ENCODE measurements around the gene MET. TPM values are rescaled to one million over a fixed set of nuclear protein-coding genes. Genes with fewer than 3 reads are reported as not detected.
A peak's percentile ranks its signal among the peaks of the same experiment; 100 is the strongest.

MET gene
- total and polyA plus RNA-seq, 2 of the 13 experiments (the other 11 are each of a cell fraction or from before 2014, with no cell fraction given) = 21.8 to 31.5 TPM

DNA sequence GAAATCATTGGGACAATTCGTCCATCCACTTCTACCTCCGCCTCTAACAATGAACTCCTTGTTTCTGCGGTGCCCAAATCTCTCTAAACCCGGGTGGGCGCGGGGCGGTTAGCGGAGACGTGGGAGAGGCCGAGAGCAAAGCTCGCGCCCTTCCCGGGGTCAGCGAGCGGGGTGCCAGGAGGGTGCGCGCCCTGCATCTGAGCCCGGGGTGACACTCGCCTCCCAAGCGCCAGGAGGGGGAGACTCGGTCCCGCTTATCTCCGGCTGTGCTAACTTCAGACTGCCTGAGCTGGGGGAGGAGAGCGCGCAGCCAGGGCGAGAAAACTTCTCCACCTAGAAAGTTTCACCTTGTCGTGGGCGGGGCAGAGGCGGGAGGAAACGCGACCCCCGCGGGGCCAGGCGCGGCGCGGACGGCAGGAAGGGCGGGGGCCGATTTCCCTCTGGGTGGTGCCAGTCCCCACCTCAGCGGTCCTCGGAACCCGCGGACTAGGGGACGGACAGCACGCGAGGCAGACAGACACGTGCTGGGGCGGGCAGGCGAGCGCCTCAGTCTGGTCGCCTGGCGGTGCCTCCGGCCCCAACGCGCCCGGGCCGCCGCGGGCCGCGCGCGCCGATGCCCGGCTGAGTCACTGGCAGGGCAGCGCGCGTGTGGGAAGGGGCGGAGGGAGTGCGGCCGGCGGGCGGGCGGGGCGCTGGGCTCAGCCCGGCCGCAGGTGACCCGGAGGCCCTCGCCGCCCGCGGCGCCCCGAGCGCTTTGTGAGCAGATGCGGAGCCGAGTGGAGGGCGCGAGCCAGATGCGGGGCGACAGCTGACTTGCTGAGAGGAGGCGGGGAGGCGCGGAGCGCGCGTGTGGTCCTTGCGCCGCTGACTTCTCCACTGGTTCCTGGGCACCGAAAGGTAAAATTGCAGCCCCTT is at the start of gene MET (continued):
- TF ChIP-seq, protein P1, sequence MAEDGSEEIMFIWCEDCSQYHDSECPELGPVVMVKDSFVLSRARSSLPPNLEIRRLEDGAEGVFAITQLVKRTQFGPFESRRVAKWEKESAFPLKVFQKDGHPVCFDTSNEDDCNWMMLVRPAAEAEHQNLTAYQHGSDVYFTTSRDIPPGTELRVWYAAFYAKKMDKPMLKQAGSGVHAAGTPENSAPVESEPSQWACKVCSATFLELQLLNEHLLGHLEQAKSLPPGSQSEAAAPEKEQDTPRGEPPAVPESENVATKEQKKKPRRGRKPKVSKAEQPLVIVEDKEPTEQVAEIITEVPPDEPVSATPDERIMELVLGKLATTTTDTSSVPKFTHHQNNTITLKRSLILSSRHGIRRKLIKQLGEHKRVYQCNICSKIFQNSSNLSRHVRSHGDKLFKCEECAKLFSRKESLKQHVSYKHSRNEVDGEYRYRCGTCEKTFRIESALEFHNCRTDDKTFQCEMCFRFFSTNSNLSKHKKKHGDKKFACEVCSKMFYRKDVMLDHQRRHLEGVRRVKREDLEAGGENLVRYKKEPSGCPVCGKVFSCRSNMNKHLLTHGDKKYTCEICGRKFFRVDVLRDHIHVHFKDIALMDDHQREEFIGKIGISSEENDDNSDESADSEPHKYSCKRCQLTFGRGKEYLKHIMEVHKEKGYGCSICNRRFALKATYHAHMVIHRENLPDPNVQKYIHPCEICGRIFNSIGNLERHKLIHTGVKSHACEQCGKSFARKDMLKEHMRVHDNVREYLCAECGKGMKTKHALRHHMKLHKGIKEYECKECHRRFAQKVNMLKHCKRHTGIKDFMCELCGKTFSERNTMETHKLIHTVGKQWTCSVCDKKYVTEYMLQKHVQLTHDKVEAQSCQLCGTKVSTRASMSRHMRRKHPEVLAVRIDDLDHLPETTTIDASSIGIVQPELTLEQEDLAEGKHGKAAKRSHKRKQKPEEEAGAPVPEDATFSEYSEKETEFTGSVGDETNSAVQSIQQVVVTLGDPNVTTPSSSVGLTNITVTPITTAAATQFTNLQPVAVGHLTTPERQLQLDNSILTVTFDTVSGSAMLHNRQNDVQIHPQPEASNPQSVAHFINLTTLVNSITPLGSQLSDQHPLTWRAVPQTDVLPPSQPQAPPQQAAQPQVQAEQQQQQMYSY (CRISPR knock-in tag; IDR thresholded peaks at IDR 0.05) = peak; percentile 22; the same call in 1 of the 2 replicates
- peak; percentile 67 for TF ChIP-seq ZFY (CRISPR knock-in tag; IDR thresholded peaks at IDR 0.05)
- TF ChIP-seq ZNF687 (CRISPR knock-in tag; IDR thresholded peaks at IDR 0.05) = peak; percentile 97
- peak; percentile 93 for TF ChIP-seq MYC (CRISPR knock-in tag; IDR thresholded peaks at IDR 0.05; ENCODE audit: borderline replicate concordance)
- TF ChIP-seq ZNF207 (IDR thresholded peaks at IDR 0.05; ENCODE audit: borderline replicate concordance) = no peak
- TF ChIP-seq ZFP36 (IDR thresholded peaks at IDR 0.05; ENCODE audit: borderline replicate concordance, low read depth, low read length, partially characterized antibody) = no peak
- peak; percentile 71; the same call in 1 of the 2 replicates for TF ChIP-seq ZNF589 (CRISPR knock-in tag; conservative IDR thresholded peaks at IDR 0.05)
- no peak; the same call in none of the 2 replicates for TF ChIP-seq ZBTB33 (CRISPR knock-in tag; IDR thresholded peaks at IDR 0.05)
- TF ChIP-seq, protein P2, sequence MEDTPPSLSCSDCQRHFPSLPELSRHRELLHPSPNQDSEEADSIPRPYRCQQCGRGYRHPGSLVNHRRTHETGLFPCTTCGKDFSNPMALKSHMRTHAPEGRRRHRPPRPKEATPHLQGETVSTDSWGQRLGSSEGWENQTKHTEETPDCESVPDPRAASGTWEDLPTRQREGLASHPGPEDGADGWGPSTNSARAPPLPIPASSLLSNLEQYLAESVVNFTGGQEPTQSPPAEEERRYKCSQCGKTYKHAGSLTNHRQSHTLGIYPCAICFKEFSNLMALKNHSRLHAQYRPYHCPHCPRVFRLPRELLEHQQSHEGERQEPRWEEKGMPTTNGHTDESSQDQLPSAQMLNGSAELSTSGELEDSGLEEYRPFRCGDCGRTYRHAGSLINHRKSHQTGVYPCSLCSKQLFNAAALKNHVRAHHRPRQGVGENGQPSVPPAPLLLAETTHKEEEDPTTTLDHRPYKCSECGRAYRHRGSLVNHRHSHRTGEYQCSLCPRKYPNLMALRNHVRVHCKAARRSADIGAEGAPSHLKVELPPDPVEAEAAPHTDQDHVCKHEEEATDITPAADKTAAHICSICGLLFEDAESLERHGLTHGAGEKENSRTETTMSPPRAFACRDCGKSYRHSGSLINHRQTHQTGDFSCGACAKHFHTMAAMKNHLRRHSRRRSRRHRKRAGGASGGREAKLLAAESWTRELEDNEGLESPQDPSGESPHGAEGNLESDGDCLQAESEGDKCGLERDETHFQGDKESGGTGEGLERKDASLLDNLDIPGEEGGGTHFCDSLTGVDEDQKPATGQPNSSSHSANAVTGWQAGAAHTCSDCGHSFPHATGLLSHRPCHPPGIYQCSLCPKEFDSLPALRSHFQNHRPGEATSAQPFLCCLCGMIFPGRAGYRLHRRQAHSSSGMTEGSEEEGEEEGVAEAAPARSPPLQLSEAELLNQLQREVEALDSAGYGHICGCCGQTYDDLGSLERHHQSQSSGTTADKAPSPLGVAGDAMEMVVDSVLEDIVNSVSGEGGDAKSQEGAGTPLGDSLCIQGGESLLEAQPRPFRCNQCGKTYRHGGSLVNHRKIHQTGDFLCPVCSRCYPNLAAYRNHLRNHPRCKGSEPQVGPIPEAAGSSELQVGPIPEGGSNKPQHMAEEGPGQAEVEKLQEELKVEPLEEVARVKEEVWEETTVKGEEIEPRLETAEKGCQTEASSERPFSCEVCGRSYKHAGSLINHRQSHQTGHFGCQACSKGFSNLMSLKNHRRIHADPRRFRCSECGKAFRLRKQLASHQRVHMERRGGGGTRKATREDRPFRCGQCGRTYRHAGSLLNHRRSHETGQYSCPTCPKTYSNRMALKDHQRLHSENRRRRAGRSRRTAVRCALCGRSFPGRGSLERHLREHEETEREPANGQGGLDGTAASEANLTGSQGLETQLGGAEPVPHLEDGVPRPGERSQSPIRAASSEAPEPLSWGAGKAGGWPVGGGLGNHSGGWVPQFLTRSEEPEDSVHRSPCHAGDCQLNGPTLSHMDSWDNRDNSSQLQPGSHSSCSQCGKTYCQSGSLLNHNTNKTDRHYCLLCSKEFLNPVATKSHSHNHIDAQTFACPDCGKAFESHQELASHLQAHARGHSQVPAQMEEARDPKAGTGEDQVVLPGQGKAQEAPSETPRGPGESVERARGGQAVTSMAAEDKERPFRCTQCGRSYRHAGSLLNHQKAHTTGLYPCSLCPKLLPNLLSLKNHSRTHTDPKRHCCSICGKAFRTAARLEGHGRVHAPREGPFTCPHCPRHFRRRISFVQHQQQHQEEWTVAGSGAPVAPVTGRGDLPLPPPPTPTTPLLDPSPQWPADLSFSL (CRISPR knock-in tag; IDR thresholded peaks at IDR 0.05) = no peak
- peak; percentile 88 for TF ChIP-seq EED (CRISPR knock-in tag; IDR thresholded peaks at IDR 0.05)

All from HepG2 (cell line).